Erythroblast (primary cell): ENCODE measurements around the gene INTS4.
"Not testable (repeated sequence)": the region's sequence is repeated elsewhere in the genome, so short reads cannot be mapped to it uniquely, and the experiment has no call there.

ENCODE experiments used
- GATA1 ChIP-seq: IDR thresholded peaks from 2 replicates; pipeline ENCODE4 v1.6.1; 2011; ENCODE audit warnings: low read depth, mild to moderate bottlenecking, control low read depth, low read length, moderate library complexity
- POLR2A ChIP-seq: IDR thresholded peaks from 2 replicates; pipeline ENCODE4 v1.6.1; 2011; ENCODE audit warnings: mild to moderate bottlenecking, low read length

- not testable (repeated sequence) for TF ChIP-seq POLR2A, GATA1
These were observed 102.8 kb downstream of the INTS4 start for GRCh38 chr11:77891703-77892102.
